Fibroblast of mammary gland (primary cell): Measurements from ENCODE around the gene ABCC4.

ENCODE experiments used
- DNase-seq: peaks from one replicate; pipeline ENCODE4 v3.0.0-alpha.2; 2010; ENCODE audit warnings: low read depth
- H3K4me3 ChIP-seq: 2 replicates; pipeline ENCODE4 v1.5.1; 2011; ENCODE audit warnings: low read depth, mild to moderate bottlenecking, low read length, moderate library complexity; ENCODE audit not compliant: control insufficient read depth
- CTCF ChIP-seq: conservative IDR thresholded peaks from 2 replicates; pipeline ENCODE4 v1.5.1; 2011; ENCODE audit warnings: low read depth, low read length, inconsistent platforms; ENCODE audit not compliant: control insufficient read depth, insufficient read depth

The ABCC4 gene

GRCh38 chr13:94987869-94988268 is 313.4 kb downstream of the ABCC4 start:
- no peak overlapping the region for H3K4me3 ChIP-seq
- TF ChIP-seq CTCF = no peak
- peak; percentile 76 for DNase-seq

- DNase-seq = peak; percentile 31
- TF ChIP-seq CTCF = no peak
- no peak overlapping the region for H3K4me3 ChIP-seq
Observed at GRCh38 chr13:94987081-94987480, 314.2 kb downstream of the ABCC4 start.

GRCh38 chr13:94984958-94985357 is 316.3 kb downstream of the ABCC4 start:
- H3K4me3 ChIP-seq = no peak overlapping the region
- TF ChIP-seq CTCF = no peak
- no peak for DNase-seq

GRCh38 chr13:94978516-94978915 is 322.7 kb downstream of the ABCC4 start:
- no peak overlapping the region for H3K4me3 ChIP-seq

GRCh38 chr13:94974015-94974951 is 327.0 kb downstream of the ABCC4 start:
- no peak overlapping the region for H3K4me3 ChIP-seq
- no peak for DNase-seq
- no peak for TF ChIP-seq CTCF

More at GRCh38 chr13:94978516-94978915, 322.7 kb downstream of the ABCC4 start:
- peak; percentile 83 for DNase-seq
- TF ChIP-seq CTCF = no peak

GRCh38 chr13:94972262-94972661 is 329.0 kb downstream of the ABCC4 start:
- DNase-seq = no peak
- no peak for TF ChIP-seq CTCF
- no peak overlapping the region for H3K4me3 ChIP-seq
